NCI-H748 treated with DMSO at 0.1 percent for 48 hours (cell line): ENCODE data around the gene CHD5.
A peak's percentile ranks its signal among the peaks of the same experiment; 100 is the strongest.

Experiments
- DNase-seq: peaks from one replicate; lab custom pipeline; 2025; lab: John Stamatoyannopoulos, UW

The CHD5 gene

DNA sequence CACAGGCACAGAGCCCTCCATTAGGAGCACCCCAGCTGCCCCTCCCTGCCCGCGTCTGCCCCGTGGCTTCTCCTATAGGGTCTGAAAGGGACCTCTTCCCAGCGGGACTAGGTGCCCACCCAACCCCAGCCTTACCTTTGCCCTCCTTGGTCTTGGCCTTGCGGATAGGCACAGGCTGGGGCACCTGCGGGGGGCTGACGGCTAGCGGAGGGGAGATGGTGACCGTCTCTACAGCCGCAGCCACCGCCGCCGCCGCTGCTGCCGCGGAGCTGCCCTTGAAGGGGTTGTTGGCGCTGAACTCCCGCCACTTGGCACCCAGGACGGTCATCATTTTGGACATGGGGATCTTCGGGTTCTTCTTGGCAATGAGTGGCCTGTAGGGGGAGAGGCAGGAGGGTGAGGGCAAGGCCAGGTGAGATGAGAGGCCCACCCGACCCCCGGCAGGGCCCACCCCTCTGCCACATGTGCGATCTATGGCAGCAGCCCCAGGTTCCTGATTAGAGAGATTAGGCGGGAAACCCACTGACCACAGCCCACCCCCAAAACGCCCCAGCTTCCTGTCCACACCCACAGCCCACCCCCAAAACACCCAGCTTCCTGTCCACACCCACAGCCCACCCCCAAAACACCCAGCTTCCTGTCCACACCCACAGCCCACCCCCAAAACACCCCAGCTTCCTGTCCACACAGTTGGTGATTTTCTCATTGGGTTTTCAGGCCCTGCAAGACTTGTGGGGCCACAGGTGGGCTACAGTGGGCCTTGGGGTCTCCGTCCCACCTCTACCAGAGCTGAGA is 25.4 kb downstream of the CHD5 start:
- DNase-seq, result no peak

DNA sequence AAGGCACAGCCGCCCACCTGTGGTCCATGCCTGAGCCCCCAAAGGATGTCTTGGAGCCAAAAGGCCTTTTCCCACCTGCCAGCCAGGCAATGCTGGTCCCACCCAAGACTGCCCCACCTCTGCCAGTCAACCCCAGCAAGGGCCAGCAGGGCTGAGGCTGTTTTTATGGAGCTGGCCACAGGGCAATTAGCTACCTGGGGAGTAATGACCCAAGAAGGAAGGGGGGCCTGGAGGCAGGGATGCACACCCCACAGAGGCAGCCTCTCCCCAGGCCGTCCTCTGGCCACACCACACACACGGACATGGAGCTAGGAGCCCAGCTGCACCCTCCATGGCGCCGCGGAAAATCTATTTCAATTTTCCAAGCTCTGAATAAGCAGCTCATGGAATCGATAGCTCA is 27.2 kb downstream of the CHD5 start:
- no peak for DNase-seq

GRCh38 chr1:6152181-6152580 is 27.9 kb downstream of the CHD5 start:
- DNase-seq, result no peak

DNA sequence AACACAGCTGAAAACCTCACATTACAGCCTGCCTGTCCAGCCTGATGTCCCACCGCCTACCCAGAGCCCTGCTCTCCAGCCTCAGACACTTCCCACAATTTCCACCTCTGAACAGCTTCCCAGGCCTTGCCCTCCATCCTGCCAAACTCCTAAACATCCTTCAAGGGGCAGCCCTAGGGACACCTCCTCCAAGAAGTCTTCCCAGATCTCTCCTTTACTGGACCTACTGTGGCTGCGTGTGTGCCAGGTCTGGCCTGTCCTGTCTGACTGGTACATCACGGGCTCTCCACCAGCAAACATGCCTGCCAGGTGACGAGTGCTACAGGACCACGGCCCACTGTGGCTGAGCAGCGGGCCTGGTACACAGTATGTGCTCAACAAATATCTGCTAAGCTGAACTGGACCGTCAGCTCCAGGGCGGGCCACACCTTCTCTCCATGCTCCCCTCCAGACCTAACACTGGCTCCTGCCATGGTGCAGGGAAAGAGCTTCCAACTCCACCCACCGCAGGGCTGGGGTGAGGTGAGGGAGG is 28.8 kb downstream of the CHD5 start:
- DNase-seq, result no peak

GRCh38 chr1:6150006-6150938 is 29.8 kb downstream of the CHD5 start:
- no peak for DNase-seq

GRCh38 chr1:6149597-6149996 is 30.5 kb downstream of the CHD5 start:
- DNase-seq, result no peak

- peak; percentile 41 for DNase-seq
These were observed 31.5 kb downstream of the CHD5 start for GRCh38 chr1:6148497-6149241.

GRCh38 chr1:6145864-6146410 is 34.2 kb downstream of the CHD5 start:
- no peak for DNase-seq

DNA sequence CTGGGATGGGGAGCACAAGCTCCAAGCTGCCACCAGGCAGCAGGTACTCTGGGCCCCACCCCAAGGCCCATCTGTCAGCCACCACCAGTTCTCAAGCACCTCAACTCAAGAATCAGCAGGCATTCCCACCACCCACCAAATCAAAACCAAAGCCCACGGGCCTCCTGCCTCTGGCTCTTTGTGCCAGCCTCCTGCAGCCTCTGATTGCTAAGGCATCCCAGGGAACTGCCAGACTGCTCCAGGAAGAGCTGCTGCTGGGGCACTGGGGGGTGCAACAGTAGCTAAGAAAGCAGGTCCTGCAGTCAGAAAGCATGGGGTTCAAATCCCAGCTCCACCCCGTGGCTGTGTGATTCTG is 34.7 kb downstream of the CHD5 start:
- no peak for DNase-seq

DNA sequence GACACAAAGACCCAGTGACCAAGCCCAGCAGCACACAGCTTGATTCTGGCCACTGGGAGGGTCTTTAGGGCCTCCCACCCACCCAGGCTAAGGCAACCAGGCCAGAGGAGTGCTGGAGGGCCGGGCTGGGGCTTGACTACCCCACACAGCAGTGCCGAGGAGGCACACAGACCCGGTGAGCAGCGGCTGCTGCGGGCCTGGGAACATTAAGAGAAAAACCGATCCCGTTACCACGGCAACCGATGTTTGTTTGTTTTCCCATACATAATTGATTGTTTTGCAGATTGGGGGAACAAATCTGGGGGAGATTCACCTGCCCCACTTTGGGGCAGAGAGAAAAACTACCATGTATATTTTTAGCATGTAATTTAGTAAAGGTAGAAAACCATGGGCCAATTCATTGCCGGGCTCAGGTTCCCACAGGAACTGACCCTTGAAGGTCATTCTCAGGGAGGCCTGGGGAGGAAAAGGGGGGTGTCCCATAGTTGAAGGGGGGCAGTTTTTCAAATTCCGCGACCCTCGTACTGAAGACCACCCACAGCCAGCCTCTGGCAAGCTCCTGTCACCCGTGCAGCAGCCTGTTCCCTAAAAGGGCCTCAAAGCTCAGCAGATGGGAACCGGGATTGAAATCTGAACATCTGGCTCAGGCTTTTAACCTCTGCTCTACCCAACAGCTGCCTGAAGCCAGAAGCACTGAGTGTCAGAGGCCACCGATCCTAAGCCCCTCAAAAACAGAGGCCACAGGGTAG is 35.3 kb downstream of the CHD5 start:
- DNase-seq, result no peak

GRCh38 chr1:6144175-6144574 is 35.9 kb downstream of the CHD5 start:
- no peak for DNase-seq

DNA sequence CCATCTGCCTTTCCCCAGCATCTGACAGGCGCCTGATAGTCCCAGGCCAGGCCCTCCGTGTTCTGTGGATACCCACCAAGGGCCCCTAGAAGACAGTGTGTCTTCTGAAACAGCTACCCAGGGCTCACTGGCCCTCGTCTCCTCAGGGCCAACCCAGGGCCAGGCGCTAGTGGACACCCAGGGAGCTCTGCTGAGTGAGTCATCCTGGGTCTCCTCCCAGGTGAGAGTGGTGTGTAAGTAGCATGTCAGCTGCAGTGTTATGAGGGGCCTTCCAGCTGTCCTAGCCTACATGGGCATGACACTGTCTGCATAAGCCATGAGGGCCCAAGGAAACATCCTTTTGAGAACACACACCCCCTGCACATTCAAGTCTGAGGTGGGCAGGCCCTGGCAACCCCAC is 36.7 kb downstream of the CHD5 start:
- no peak for DNase-seq

GRCh38 chr1:6142734-6143133 is 37.4 kb downstream of the CHD5 start:
- DNase-seq, result no peak

GRCh38 chr1:6142036-6142621 is 38.0 kb downstream of the CHD5 start:
- no peak for DNase-seq

DNA sequence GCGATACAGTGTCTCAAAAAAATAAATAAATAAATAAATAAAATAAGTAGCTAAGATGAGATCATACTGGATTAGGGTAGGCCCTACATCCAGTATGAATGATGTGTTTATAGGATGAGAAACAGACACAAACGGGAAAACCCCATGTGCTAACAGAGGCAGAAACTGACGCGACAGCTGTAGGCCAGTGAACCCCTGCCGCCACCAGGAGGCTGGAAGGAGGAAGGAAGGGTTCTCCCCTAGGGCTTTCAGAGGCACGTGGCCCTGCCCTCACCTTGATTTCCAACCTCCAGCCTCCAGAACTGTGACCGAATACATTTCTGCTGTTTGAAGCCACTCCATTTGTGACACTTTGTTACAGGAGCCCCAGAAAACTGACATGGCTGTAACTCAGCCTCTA is 38.5 kb downstream of the CHD5 start:
- no peak for DNase-seq

GRCh38 chr1:6140413-6140812 is 39.7 kb downstream of the CHD5 start:
- no peak for DNase-seq

- no peak for DNase-seq
These were observed 42.4 kb downstream of the CHD5 start for GRCh38 chr1:6137758-6138157.

DNA sequence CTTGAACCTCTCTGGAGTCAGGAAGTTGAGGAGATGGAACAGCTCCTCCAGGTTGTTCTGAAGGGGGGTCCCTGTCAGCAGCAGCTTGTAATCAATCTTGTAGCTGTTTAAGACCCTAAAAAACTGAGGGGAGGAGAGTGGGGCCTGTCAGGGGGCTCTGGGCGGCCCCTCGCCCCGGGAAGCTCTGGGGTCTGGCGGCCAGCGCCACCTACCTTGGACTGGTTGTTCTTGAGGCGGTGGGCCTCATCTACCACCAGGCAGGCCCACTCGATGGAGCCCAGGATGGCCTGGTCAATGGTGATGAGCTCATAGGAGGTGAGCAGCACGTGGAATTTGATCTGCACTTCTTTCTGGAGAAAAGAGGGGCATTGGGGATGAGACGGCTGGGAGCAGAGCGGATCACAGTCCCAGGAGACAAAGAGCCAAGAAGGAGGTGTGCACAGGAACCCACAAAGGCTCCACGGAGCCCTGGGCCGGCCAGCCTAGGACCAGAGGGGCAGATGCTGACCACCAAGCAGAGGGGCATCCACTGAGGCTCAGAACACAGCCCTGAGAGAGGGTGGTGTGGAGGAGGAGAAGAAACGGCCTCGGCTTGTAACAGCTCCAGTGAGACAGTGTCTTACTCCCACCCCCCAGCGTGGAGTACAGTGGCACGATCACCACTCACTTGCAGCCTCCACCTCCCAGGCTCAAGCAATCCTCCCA is 43.5 kb downstream of the CHD5 start:
- DNase-seq, result no peak

- no peak for DNase-seq
These were observed 45.2 kb downstream of the CHD5 start for GRCh38 chr1:6134741-6135510.
